Measurements from ENCODE around the gene ECI1.

ECI1 gene

GRCh38 chr16:2295056-2295798 lies 43.8 kb upstream of the ECI1 start:
- DNase-seq (ENCODE audit: low read depth): no peak
- no peak for TF ChIP-seq CTCF (IDR thresholded peaks at IDR 0.05; ENCODE audit: control insufficient read depth, insufficient read depth, low read depth, low read length, missing control alignments)
- H3K4me3 ChIP-seq (ENCODE audit: control insufficient read depth, low read depth, low read length): no peak overlapping the region

GRCh38 chr16:2292221-2292620 lies 40.8 kb upstream of the ECI1 start:
- no peak overlapping the region for H3K4me3 ChIP-seq (ENCODE audit: control insufficient read depth, low read depth, low read length)
- DNase-seq (ENCODE audit: low read depth): no peak
- no peak for TF ChIP-seq CTCF (IDR thresholded peaks at IDR 0.05; ENCODE audit: control insufficient read depth, insufficient read depth, low read depth, low read length, missing control alignments)

GRCh38 chr16:2289282-2289681 lies 37.9 kb upstream of the ECI1 start:
- DNase-seq (ENCODE audit: low read depth): no peak
- no peak overlapping the region for H3K4me3 ChIP-seq (ENCODE audit: control insufficient read depth, low read depth, low read length)
- TF ChIP-seq CTCF (IDR thresholded peaks at IDR 0.05; ENCODE audit: control insufficient read depth, insufficient read depth, low read depth, low read length, missing control alignments): no peak

- H3K4me3 ChIP-seq (ENCODE audit: control insufficient read depth, low read depth, low read length): no peak overlapping the region
- DNase-seq (ENCODE audit: low read depth): no peak
- TF ChIP-seq CTCF (IDR thresholded peaks at IDR 0.05; ENCODE audit: control insufficient read depth, insufficient read depth, low read depth, low read length, missing control alignments): no peak
Measured at GRCh38 chr16:2288726-2289125, 37.3 kb upstream of the ECI1 start.

GRCh38 chr16:2287916-2288547 lies 36.6 kb upstream of the ECI1 start:
- no peak for TF ChIP-seq CTCF (IDR thresholded peaks at IDR 0.05; ENCODE audit: control insufficient read depth, insufficient read depth, low read depth, low read length, missing control alignments)
- DNase-seq (ENCODE audit: low read depth): no peak
- H3K4me3 ChIP-seq (ENCODE audit: control insufficient read depth, low read depth, low read length): no peak overlapping the region

GRCh38 chr16:2286550-2286949 lies 35.2 kb upstream of the ECI1 start:
- DNase-seq (ENCODE audit: low read depth): no peak
- TF ChIP-seq CTCF (IDR thresholded peaks at IDR 0.05; ENCODE audit: control insufficient read depth, insufficient read depth, low read depth, low read length, missing control alignments): no peak
- H3K4me3 ChIP-seq (ENCODE audit: control insufficient read depth, low read depth, low read length): no peak overlapping the region
